Fibroblast of lung (primary cell): ENCODE results near the gene WDR90. TPM values are rescaled to one million over a fixed set of nuclear protein-coding genes. Genes with fewer than 3 reads are reported as not detected.

Experiments
- DNase-seq, 2 donors: peaks; one replicate each; pipeline versions ENCODE4 v3.0.0 to v3.0.0-alpha.2; 2010; ENCODE audit warnings: low read depth in 2 of 2
- H2AFZ ChIP-seq: 2 replicates; pipeline ENCODE4 v1.5.1; 2012; ENCODE audit warnings: low read length, control low read depth, inconsistent platforms
- H3K27ac ChIP-seq: 2 replicates; pipeline ENCODE4 v1.5.1; 2011; ENCODE audit warnings: low read length, control low read depth; ENCODE audit not compliant: insufficient read depth
- H3K27me3 ChIP-seq: 2 replicates; pipeline ENCODE4 v1.5.1; 2011; ENCODE audit warnings: mild to moderate bottlenecking, low read length; ENCODE audit not compliant: control insufficient read depth, insufficient read depth
- H3K36me3 ChIP-seq: 2 replicates; pipeline ENCODE4 v1.5.1; 2011; ENCODE audit warnings: low read length; ENCODE audit not compliant: control insufficient read depth, insufficient read depth
- H3K4me1 ChIP-seq: 2 replicates; pipeline ENCODE4 v1.5.1; 2011; ENCODE audit warnings: low read length; ENCODE audit not compliant: control insufficient read depth, insufficient read depth; ENCODE audit errors: extremely low read depth
- H3K4me2 ChIP-seq: 2 replicates; pipeline ENCODE4 v1.5.1; 2011; ENCODE audit warnings: low read length, control low read depth; ENCODE audit not compliant: insufficient read depth; ENCODE audit errors: extremely low read depth
- H3K4me3 ChIP-seq, 4 experiments: fragments of 200-600 bp in 1 of 4; sonication (generic) in 1 of 4; replicated peaks in 1 of 4; 2 replicates each; pipeline ENCODE4 v1.5.1; 2011 to 2016; ENCODE audit warnings: low read length in 4 of 4, low read depth in 3 of 4, mild to moderate bottlenecking in 3 of 4, control low read depth in 2 of 4, inconsistent platforms in 1 of 4, mixed read lengths in 1 of 4; ENCODE audit not compliant: insufficient read depth in 1 of 4; ENCODE audit errors: control extremely low read depth in 1 of 4
- H3K79me2 ChIP-seq: 2 replicates; pipeline ENCODE4 v1.5.1; 2012; ENCODE audit warnings: mild to moderate bottlenecking, low read length, inconsistent platforms; ENCODE audit not compliant: control insufficient read depth, insufficient read depth
- H3K9ac ChIP-seq: 2 replicates; pipeline ENCODE4 v1.5.1; 2011; ENCODE audit warnings: mild to moderate bottlenecking, low read length, control low read depth; ENCODE audit not compliant: insufficient read depth
- H3K9me3 ChIP-seq: 2 replicates; pipeline ENCODE4 v1.5.1; 2012; ENCODE audit warnings: low read depth, low read length; ENCODE audit not compliant: control insufficient read depth, insufficient read depth
- H4K20me1 ChIP-seq: 2 replicates; pipeline ENCODE4 v1.5.1; 2011; ENCODE audit warnings: low read length; ENCODE audit not compliant: control insufficient read depth, insufficient read depth; ENCODE audit errors: extremely low read depth
- EZH2 ChIP-seq: IDR thresholded peaks from 2 replicates; pipeline ENCODE4 v1.5.1; 2012; ENCODE audit warnings: low read length, control low read depth, mild to moderate bottlenecking; ENCODE audit errors: missing control alignments
- polyA plus RNA-seq, 2 donors: library from polyadenylated mRNA; depleted of rRNA in 1 of 2; stranded (reverse) in 1 of 2; unstranded in 1 of 2; fragments of >200 nt; gene quantifications; 2 replicates each; pipeline ENCODE4 v1.2.1, GENCODE V29; 2011 to 2012; ENCODE audit warnings: missing spikeins in 1 of 2
- total RNA-seq: library from RNA; depleted of rRNA; stranded (reverse); fragments of >200 nt; gene quantifications from 2 replicates; pipeline ENCODE4 v1.2.1, GENCODE V29; 2014
- TF ChIP-seq, protein P1 (sequence below), 2 donors: IDR thresholded peaks in 1 of 2; conservative IDR thresholded peaks in 1 of 2; 1 replicate in 1 of 2; 2 replicates in 1 of 2; pipeline ENCODE4 v1.5.1; 2011 to 2012; ENCODE audit warnings: low read length in 2 of 2, control low read depth in 1 of 2, inconsistent platforms in 1 of 2, low read depth in 1 of 2, mild to moderate bottlenecking in 1 of 2

WDR90 gene
- total and polyA plus RNA-seq, 2 donors (not counting 1 experiment from before 2014, with no cell fraction given) = 2.9 to 4.8 TPM

DNA sequence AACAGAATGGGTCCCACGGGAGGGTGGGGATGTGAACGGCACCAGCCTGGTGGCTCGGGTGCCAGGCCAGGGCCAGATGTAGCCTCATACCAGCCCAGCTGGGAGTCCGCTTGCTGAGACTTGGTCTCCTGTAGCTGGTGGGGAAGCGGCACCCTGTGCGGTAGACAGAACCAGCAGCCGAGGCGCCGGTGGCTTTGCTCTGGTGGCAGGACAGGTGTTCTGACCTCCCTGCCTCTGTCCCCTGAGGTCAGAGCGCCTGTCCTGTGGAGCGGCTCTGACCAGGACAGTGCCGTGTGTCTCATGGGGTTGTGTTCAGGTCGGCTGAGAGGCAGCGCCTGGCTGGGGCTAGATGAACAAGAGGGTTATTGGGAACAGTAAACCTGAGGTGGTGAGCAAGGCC, 39.2 kb upstream of the WDR90 start:
- Histone ChIP-seq H3K4me3 (no peak overlapping the region), H3K27ac (no peak overlapping the region), H4K20me1 (no peaks in the 10 kb centered on the region), H3K36me3 (no peaks in the 10 kb centered on the region), H3K27me3 (no peaks in the 10 kb centered on the region), H3K9me3 (no peaks in the 10 kb centered on the region), H3K4me1 (no peaks in the 10 kb centered on the region), H2AFZ (no peak overlapping the region), H3K9ac (no peak overlapping the region), H3K4me2 (no peak overlapping the region), H3K79me2 (no peaks in the 10 kb centered on the region)
- TF ChIP-seq EZH2 = no peak
- TF ChIP-seq, protein P1, sequence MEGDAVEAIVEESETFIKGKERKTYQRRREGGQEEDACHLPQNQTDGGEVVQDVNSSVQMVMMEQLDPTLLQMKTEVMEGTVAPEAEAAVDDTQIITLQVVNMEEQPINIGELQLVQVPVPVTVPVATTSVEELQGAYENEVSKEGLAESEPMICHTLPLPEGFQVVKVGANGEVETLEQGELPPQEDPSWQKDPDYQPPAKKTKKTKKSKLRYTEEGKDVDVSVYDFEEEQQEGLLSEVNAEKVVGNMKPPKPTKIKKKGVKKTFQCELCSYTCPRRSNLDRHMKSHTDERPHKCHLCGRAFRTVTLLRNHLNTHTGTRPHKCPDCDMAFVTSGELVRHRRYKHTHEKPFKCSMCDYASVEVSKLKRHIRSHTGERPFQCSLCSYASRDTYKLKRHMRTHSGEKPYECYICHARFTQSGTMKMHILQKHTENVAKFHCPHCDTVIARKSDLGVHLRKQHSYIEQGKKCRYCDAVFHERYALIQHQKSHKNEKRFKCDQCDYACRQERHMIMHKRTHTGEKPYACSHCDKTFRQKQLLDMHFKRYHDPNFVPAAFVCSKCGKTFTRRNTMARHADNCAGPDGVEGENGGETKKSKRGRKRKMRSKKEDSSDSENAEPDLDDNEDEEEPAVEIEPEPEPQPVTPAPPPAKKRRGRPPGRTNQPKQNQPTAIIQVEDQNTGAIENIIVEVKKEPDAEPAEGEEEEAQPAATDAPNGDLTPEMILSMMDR (conservative IDR thresholded peaks at IDR 0.05 in 1 of 2, IDR thresholded peaks at IDR 0.05 in 1 of 2; ENCODE audit: low read depth in 1 of 2, low read length in 2 of 2) = no peak
- DNase-seq = no peak

DNA sequence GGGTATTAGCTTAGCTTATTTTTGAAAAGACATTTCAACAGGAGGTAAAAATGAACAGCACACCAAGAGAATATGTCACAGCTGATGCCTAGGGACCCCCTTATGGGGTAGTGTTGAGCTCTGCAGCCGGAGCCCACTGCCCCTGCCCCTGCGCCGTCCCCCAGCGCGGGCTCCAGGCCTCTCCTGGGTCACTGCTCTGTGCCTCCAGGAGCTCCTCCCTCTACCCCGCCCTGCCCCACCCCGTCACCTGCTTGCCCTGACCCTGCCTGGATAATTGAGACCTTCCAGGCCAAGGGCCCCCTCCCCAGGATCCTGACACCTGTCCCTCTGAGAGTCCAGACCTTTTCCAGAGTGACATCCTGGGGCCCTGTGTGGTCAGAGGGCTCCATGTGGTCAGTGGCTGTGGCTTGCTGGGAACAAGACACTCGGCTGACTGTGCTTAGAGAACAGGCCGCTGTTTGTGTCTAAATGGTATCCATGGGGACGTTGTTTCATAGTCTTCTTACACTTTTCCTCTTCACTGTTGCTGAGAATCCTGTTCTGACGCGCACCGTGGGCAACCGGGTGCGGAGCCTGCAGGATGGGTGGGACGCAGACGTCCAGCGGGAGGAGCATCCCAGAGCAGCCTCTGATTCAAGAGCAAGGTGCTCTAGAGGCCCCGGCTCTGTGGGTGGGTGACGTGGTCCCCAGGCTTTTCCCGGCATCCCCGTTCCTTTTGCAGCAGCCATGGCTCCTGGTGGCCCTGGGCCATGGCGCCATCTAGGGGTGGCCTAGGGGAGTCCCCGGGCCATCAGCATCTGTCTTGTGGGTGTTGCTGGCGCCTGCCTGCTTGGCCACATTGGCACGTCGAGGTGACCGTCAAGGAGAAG, 38.4 kb upstream of the WDR90 start:
- H3K9me3 ChIP-seq = no peaks in the 10 kb centered on the region
- H2AFZ ChIP-seq = no peak overlapping the region
- H3K79me2 ChIP-seq = no peaks in the 10 kb centered on the region
- no peaks in the 10 kb centered on the region for H3K36me3 ChIP-seq
- no peak overlapping the region for H3K4me2 ChIP-seq
- H3K27me3 ChIP-seq = no peaks in the 10 kb centered on the region
- peak in 1 of 2 donors; percentile 18 for DNase-seq
- H3K4me1 ChIP-seq = no peaks in the 10 kb centered on the region
- H3K4me3 ChIP-seq = no peak overlapping the region
- no peak overlapping the region for H3K9ac ChIP-seq
- TF ChIP-seq EZH2 = no peak
- TF ChIP-seq, protein P1 (conservative IDR thresholded peaks at IDR 0.05 in 1 of 2, IDR thresholded peaks at IDR 0.05 in 1 of 2; ENCODE audit: low read depth in 1 of 2, low read length in 2 of 2) = peak in 1 of 2 donors; percentile 40
- H3K27ac ChIP-seq = no peak overlapping the region
- no peaks in the 10 kb centered on the region for H4K20me1 ChIP-seq

DNA sequence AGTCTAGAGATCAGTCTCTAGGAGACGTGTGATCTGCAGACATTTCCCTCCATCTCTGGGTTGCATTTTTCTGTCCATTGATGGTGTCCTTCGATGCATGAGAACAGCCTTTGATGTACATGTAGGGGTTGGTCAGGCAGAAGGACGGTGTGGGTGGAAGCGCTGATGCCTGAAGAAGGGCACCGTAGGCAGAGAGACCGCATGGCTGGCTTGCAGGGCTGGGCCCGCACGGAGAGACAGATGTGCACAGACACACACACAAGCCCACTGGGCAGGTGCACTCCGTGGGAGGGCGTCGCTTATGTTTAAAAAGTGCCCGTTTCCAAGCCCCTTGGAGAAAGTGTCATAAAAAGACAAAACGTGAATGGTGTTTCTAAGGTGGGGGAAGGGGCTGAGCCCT, 34.0 kb upstream of the WDR90 start:
- TF ChIP-seq, protein P1 (conservative IDR thresholded peaks at IDR 0.05 in 1 of 2, IDR thresholded peaks at IDR 0.05 in 1 of 2; ENCODE audit: low read depth in 1 of 2, low read length in 2 of 2) = no peak
- no peak for TF ChIP-seq EZH2
- Histone ChIP-seq H3K27ac (no peak overlapping the region), H4K20me1 (no peaks in the 10 kb centered on the region), H3K9me3 (no peaks in the 10 kb centered on the region), H3K4me3 (no peak overlapping the region), H2AFZ (no peak overlapping the region), H3K4me1 (no peaks in the 10 kb centered on the region), H3K79me2 (no peaks in the 10 kb centered on the region), H3K9ac (no peak overlapping the region), H3K27me3 (no peaks in the 10 kb centered on the region), H3K4me2 (no peak overlapping the region), H3K36me3 (no peaks in the 10 kb centered on the region)
- no peak for DNase-seq
